Kidney epithelial cell (primary cell): ENCODE measurements around the gene RNF111. TPM values are rescaled to one million over a fixed set of nuclear protein-coding genes. Genes with fewer than 3 reads are reported as not detected.

ENCODE experiments used
- DNase-seq: peaks from one replicate; pipeline ENCODE4 v3.0.0-alpha.2; 2010; ENCODE audit warnings: low read depth
- H3K27me3 ChIP-seq: 2 replicates; pipeline ENCODE4 v1.6.0; 2011; ENCODE audit warnings: low read length; ENCODE audit not compliant: control insufficient read depth, insufficient read depth
- H3K36me3 ChIP-seq: 2 replicates; pipeline ENCODE4 v1.5.1; 2011; ENCODE audit warnings: low read length; ENCODE audit not compliant: control insufficient read depth, insufficient read depth
- H3K4me3 ChIP-seq: 2 replicates; pipeline ENCODE4 v1.5.1; 2011; ENCODE audit warnings: low read depth, mild to moderate bottlenecking, control low read depth, low read length
- CTCF ChIP-seq: IDR thresholded peaks from 2 replicates; pipeline ENCODE4 v1.5.1; 2011; ENCODE audit warnings: mild to moderate bottlenecking, moderate library complexity, low read length, control low read depth, inconsistent platforms; ENCODE audit not compliant: insufficient read depth, poor library complexity, severe bottlenecking
- total RNA-seq: library from RNA; depleted of rRNA; stranded (reverse); fragments of >200 nt; gene quantifications from 2 replicates; pipeline ENCODE4 v1.2.3, GENCODE V29; 2015

RNF111 gene
- total RNA-seq, 1 donor from 2014 or later: 18.0 TPM

DNA sequence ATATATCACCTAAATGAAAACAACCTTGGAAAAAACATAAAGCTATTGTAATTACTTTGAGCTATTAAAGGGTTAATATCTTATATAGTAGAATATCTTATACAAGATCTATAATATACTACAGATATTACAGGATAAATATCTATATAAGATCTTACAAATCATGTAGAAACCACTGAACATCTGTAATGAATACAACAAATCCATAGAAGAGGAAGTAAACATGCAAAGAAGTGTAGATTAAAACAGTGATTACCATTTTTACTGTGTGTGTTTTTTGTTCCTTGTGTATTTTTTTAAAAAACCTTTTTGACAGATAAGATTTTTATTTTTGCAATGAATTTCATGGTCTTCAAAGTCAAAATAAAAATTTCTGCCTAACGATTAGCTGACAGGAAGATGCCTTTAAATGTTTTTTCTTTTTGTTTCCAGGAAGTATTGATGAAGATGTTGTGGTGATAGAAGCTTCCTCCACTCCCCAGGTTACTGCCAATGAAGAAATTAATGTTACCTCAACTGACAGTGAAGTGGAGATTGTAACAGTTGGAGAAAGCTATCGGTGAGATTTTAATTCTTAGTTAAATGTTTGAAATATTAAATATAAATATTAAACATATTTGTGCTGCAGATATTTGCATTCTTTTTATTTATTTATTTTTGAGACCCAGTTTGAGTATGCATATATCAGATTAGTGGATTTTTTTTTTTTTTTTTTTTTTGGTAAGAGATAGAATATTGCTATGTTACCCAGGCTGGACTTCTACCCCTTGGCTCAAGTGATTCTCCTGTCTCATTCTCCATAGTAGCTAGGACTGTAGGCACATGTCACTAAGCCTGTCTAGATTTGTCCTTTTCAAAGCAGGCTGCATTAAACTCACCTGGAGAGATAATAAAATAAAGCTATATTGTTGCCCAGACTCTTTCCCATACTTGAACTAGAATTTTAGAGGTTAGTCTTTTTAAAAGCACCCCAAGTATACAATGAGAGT lies 64.7 kb downstream of the RNF111 start:
- Histone ChIP-seq H3K4me3 (no peak overlapping the region), H3K36me3 (no peaks in the 10 kb centered on the region), H3K27me3 (no peaks in the 10 kb centered on the region)
- DNase-seq: no peak
- TF ChIP-seq CTCF: no peak

DNA sequence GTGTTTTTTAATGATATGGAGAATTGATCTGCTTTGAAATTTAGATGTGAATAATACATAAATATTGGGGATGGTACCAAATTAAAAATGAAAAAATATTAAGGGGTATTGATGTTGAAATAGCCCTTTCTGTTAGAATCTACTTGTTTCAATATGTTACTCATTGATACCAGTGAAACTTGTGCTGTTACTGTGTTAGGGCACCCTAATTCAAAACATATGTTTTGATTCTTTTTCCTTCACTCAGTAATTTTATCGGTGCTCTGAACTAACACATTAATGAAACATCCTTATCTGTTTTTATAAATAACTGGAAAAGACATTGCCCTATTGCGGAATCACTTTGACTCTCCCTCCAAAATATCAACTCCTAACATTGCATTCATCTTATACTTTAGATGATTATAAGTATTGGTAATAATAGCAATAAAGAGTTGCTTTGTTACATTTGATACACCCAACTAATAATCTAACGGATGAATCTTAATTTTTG lies 65.5 kb downstream of the RNF111 start:
- no peak for TF ChIP-seq CTCF
- no peak for DNase-seq
- Histone ChIP-seq H3K36me3 (no peaks in the 10 kb centered on the region), H3K27me3 (no peaks in the 10 kb centered on the region), H3K4me3 (no peak overlapping the region)

DNA sequence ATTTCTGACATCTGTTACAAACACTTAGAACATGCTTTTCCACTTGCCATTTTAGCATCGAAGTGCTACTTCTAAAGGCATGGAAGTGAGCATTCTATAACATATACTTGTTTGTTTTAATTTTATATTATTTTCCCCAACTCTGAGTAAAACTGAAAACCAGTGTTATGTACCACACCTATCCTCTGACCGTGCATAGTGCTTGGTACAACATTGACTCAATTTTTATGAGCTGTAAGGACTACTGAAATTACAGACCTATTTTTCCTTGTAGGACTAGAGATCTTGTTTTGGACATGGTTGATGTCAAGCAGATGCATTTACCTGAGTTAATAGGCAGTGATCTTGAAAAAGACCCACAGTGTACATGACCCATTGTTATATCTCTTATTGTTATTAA lies 66.0 kb downstream of the RNF111 start:
- Histone ChIP-seq H3K4me3 (no peak overlapping the region), H3K36me3 (no peaks in the 10 kb centered on the region), H3K27me3 (no peaks in the 10 kb centered on the region)
- DNase-seq: no peak
- no peak for TF ChIP-seq CTCF

- no peak for TF ChIP-seq CTCF
- H3K36me3 ChIP-seq: no peaks in the 10 kb centered on the region
- H3K4me3 ChIP-seq: no peak overlapping the region
- no peaks in the 10 kb centered on the region for H3K27me3 ChIP-seq
- no peak for DNase-seq
Observed at GRCh38 chr15:59059076-59059597, 71.7 kb downstream of the RNF111 start.

DNA sequence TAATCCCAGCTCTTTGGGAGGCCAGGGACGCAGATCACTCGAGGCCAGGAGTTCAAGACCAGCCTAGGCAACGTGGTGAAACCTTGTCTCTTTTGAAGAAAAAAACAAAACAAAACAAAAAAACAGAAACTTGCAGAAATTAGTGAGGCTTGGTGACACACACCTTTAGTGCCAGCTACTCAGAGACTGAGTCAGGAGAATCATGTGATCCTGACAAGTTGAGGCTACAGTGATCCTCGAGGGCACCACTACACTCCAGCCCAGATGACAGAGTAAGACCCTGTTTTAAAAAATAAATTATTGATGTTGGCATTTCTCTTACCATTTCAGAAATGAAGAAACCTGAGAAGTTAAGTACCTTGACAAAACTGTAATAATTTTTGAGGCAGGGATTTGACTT lies 72.9 kb downstream of the RNF111 start:
- no peaks in the 10 kb centered on the region for H3K27me3 ChIP-seq
- no peak for DNase-seq
- TF ChIP-seq CTCF: no peak
- no peak overlapping the region for H3K4me3 ChIP-seq
- no peaks in the 10 kb centered on the region for H3K36me3 ChIP-seq
